Endothelial cell of umbilical vein (primary cell): ENCODE data around the gene PALD1. TPM values are rescaled to one million over a fixed set of nuclear protein-coding genes. Genes with fewer than 3 reads are reported as not detected.

ENCODE experiments used
- BruUV-seq: library from RNA; stranded (reverse); fragments of 400-500 nt; replicated peaks from 2 replicates; lab custom pipeline; 2021; lab: Mats Ljungman, UMichigan
- CTCF ChIA-PET: fragments of 300-600, 350-600 bp; sonication (Branson Sonifier 250); formaldehyde crosslinking; loops from one replicate; lab custom pipeline; 2021; ENCODE audit warnings: antibody characterized with exemption, inconsistent platforms; lab: Charles Lee
- POLR2A ChIA-PET: fragments of 300-600, 350-600 bp; sonication (Branson Sonifier 250); formaldehyde crosslinking; loops from one replicate; lab custom pipeline; 2021; ENCODE audit warnings: antibody characterized with exemption, inconsistent platforms; lab: Charles Lee
- DNase-seq: peaks from one replicate; pipeline ENCODE4 v3.0.0-alpha.2; 2011; ENCODE audit warnings: low read depth, low spot score
- FAIRE-seq: peaks from 2 replicates; lab custom pipeline; 2011; peaks lifted over from hg19 to GRCh38; lab: Jason Lieb, UNC
- H2AFZ ChIP-seq: 2 replicates; pipeline ENCODE4 v1.6.0; 2012; ENCODE audit warnings: low read depth, low read length, control low read depth, inconsistent platforms
- H3K27ac ChIP-seq: 2 replicates; pipeline ENCODE4 v1.5.1; 2011; ENCODE audit warnings: low read depth, mild to moderate bottlenecking, control low read depth, low read length, moderate library complexity; ENCODE audit not compliant: insufficient read depth
- H3K27me3 ChIP-seq, 2 experiments: 2 replicates each; pipeline versions ENCODE4 v1.6.0 to v1.6.1; 2011; ENCODE audit warnings: low read length in 2 of 2, mixed read lengths in 1 of 2; ENCODE audit not compliant: control insufficient read depth in 2 of 2, insufficient read depth in 2 of 2
- H3K36me3 ChIP-seq, 2 experiments: 2 replicates in 1 of 2; 3 replicates in 1 of 2; pipeline ENCODE4 v1.5.1; 2011; ENCODE audit warnings: low read length in 2 of 2, mild to moderate bottlenecking in 1 of 2, moderate library complexity in 1 of 2; ENCODE audit not compliant: control insufficient read depth in 2 of 2, insufficient read depth in 2 of 2; ENCODE audit errors: extremely low read depth in 1 of 2
- H3K4me1 ChIP-seq: 3 replicates; pipeline ENCODE4 v1.5.1; 2011; ENCODE audit warnings: mild to moderate bottlenecking, low read length; ENCODE audit not compliant: control insufficient read depth, insufficient read depth; ENCODE audit errors: extremely low read depth
- H3K4me2 ChIP-seq: 2 replicates; pipeline ENCODE4 v1.6.1; 2011; ENCODE audit warnings: low read length, control low read depth, mixed read lengths; ENCODE audit not compliant: insufficient read depth
- H3K4me3 ChIP-seq, 3 experiments: fragments of 200-600 bp in 1 of 3; sonication (generic), shearing (Covaris generic) in 1 of 3; replicated peaks in 1 of 3; 2 replicates each; pipeline ENCODE4 v1.5.1; 2011 to 2016; ENCODE audit warnings: control low read depth in 3 of 3, low read length in 3 of 3, mild to moderate bottlenecking in 2 of 3, inconsistent platforms in 1 of 3, low read depth in 1 of 3, moderate library complexity in 1 of 3; ENCODE audit not compliant: insufficient read depth in 1 of 3
- H3K79me2 ChIP-seq: 2 replicates; pipeline ENCODE4 v1.6.0; 2012; ENCODE audit warnings: low read length, inconsistent platforms; ENCODE audit not compliant: control insufficient read depth, insufficient read depth
- H3K9ac ChIP-seq: replicated peaks from 2 replicates; pipeline ENCODE3; 2011; ENCODE audit warnings: low read length, control low read depth; ENCODE audit not compliant: insufficient read depth; ENCODE audit errors: extremely low read depth
- H3K9me1 ChIP-seq: replicated peaks from 3 replicates; pipeline ENCODE4 v1.6.0; 2011; ENCODE audit warnings: mild to moderate bottlenecking, low read length; ENCODE audit not compliant: control insufficient read depth, insufficient read depth; ENCODE audit errors: extremely low read depth
- H3K9me3 ChIP-seq: replicated peaks from 2 replicates; pipeline ENCODE4 v1.5.1; 2012; ENCODE audit warnings: low read length, inconsistent platforms; ENCODE audit not compliant: control insufficient read depth, insufficient read depth
- H4K20me1 ChIP-seq: replicated peaks from 2 replicates; pipeline ENCODE3; 2011; ENCODE audit warnings: mild to moderate bottlenecking, low read length; ENCODE audit not compliant: control insufficient read depth, insufficient read depth; ENCODE audit errors: extremely low read depth
- EZH2 ChIP-seq: IDR thresholded peaks from 2 replicates; pipeline ENCODE4 v1.6.1; 2012; ENCODE audit warnings: borderline replicate concordance, low read depth, mild to moderate bottlenecking, moderate library complexity, low read length, inconsistent platforms; ENCODE audit not compliant: severe bottlenecking
- FOS ChIP-seq: IDR thresholded peaks from 2 replicates; pipeline ENCODE4 v1.6.1; 2011; ENCODE audit warnings: mild to moderate bottlenecking, low read length, moderate library complexity, borderline replicate concordance; ENCODE audit not compliant: insufficient read depth
- JUN ChIP-seq: IDR thresholded peaks from 2 replicates; pipeline ENCODE4 v1.6.1; 2011; ENCODE audit warnings: borderline replicate concordance, low read depth; ENCODE audit not compliant: insufficient read length, insufficient read depth
- MYC ChIP-seq: IDR thresholded peaks from one replicate; pipeline ENCODE4 v1.6.1; 2011; ENCODE audit warnings: mild to moderate bottlenecking, low read depth, low read length
- POLR2A ChIP-seq: IDR thresholded peaks from 2 replicates; pipeline ENCODE4 v1.6.1; 2012; ENCODE audit warnings: low read depth, mild to moderate bottlenecking, control low read depth, low read length
- POLR2AphosphoS5 ChIP-seq: IDR thresholded peaks from 2 replicates; pipeline ENCODE4 v1.6.1; 2012; ENCODE audit warnings: low read depth, mild to moderate bottlenecking, control low read depth, low read length, moderate library complexity; ENCODE audit not compliant: insufficient read depth
- dilution Hi-C: fragments of 300-500 bp; cut with MboI; formaldehyde crosslinking; loops from one replicate; pipeline ENCODE4 v1.15.0; 2019; ENCODE audit warnings: low sequenced_read_pairs; ENCODE audit not compliant: extremely low pct_ligation_motif_present
- intact Hi-C: fragments of 100-400 bp; cut with micrococcal nuclease; formaldehyde crosslinking; loops from one replicate; pipeline ENCODE4 v1.10.0; 2022
- polyA plus RNA-seq, 4 experiments: library from polyadenylated mRNA; depleted of rRNA in 3 of 4; stranded (reverse) in 3 of 4; unstranded in 1 of 4; fragments of >200 nt; gene quantifications; 2 replicates each; pipeline versions ENCODE4 v1.2.1 to v1.2.3, GENCODE V29; 2011 to 2012; ENCODE audit warnings: missing spikeins in 1 of 4
- total RNA-seq: library from RNA; stranded (reverse); gene quantifications from 2 replicates; pipeline ENCODE4 v1.2.3, GENCODE V29; 2021
- TF ChIP-seq, protein P1 (sequence below), 2 donors: IDR thresholded peaks; 1 replicate in 1 of 2; 2 replicates in 1 of 2; pipeline ENCODE4 v1.5.1; 2011; ENCODE audit warnings: low read length in 2 of 2, mild to moderate bottlenecking in 2 of 2, moderate library complexity in 2 of 2, control low read depth in 1 of 2, inconsistent platforms in 1 of 2, low read depth in 1 of 2; ENCODE audit not compliant: insufficient read depth in 1 of 2; ENCODE audit errors: extremely low read depth in 1 of 2
- TF ChIP-seq, protein P2 (sequence below): IDR thresholded peaks from 2 replicates; pipeline ENCODE4 v1.6.1; 2011; ENCODE audit not compliant: insufficient read depth, insufficient read length

PALD1 gene
- total and polyA plus RNA-seq, 2 donors (not counting 3 experiments of a cell fraction or from before 2014, with no cell fraction given) = 16.6 to 73.3 TPM

DNA sequence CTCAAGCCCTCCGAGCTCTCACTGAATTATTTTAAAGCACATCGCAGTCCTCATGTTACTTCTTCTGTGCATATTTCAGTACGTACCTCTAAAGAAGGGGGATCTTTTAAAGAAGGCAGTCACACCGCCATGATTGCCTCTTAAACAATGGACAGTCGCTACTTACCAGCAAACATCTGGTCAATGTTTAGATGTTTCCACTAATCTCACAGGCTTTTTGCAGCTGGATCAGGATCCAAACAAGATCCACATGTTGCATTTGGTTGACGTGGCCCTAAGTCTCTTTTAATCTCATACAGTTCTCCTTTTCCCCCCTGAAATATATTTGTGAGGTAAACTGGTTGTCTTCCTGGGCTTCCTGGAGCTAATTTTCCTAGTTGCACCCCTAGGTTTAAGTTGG is 74.0 kb downstream of the PALD1 start:
- no peaks in the 10 kb centered on the region for H3K79me2 ChIP-seq
- DNase-seq (no peak), FAIRE-seq (no peak)
- no peak overlapping the region for H3K27ac ChIP-seq
- no peaks in the 10 kb centered on the region for H3K27me3 ChIP-seq
- no peaks in the 10 kb centered on the region for H4K20me1 ChIP-seq
- no peak overlapping the region for H3K4me3 ChIP-seq
- no peak overlapping the region for H3K9ac ChIP-seq
- H3K9me1 ChIP-seq = no peaks in the 10 kb centered on the region
- H3K9me3 ChIP-seq = no peaks in the 10 kb centered on the region
- H3K4me1 ChIP-seq = no peaks in the 10 kb centered on the region
- ChIA-PET POLR2A (no interaction called here), CTCF (interaction anchor here (1.1 to 2.1 kb wide), 4 partner anchors 91 to 208 kb away, joined by 3 to 8 read pairs (median 4); no protein-coding TSS in a partner anchor)
- TF ChIP-seq JUN (no peak), FOS (no peak), POLR2A (no peak), EZH2 (no peak), POLR2AphosphoS5 (no peak), MYC (no peak)
- TF ChIP-seq, protein P1, sequence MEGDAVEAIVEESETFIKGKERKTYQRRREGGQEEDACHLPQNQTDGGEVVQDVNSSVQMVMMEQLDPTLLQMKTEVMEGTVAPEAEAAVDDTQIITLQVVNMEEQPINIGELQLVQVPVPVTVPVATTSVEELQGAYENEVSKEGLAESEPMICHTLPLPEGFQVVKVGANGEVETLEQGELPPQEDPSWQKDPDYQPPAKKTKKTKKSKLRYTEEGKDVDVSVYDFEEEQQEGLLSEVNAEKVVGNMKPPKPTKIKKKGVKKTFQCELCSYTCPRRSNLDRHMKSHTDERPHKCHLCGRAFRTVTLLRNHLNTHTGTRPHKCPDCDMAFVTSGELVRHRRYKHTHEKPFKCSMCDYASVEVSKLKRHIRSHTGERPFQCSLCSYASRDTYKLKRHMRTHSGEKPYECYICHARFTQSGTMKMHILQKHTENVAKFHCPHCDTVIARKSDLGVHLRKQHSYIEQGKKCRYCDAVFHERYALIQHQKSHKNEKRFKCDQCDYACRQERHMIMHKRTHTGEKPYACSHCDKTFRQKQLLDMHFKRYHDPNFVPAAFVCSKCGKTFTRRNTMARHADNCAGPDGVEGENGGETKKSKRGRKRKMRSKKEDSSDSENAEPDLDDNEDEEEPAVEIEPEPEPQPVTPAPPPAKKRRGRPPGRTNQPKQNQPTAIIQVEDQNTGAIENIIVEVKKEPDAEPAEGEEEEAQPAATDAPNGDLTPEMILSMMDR (IDR thresholded peaks at IDR 0.05; ENCODE audit: extremely low read depth in 1 of 2, insufficient read depth in 1 of 2, low read depth in 1 of 2, low read length in 2 of 2) = no peak
- TF ChIP-seq, protein P2, sequence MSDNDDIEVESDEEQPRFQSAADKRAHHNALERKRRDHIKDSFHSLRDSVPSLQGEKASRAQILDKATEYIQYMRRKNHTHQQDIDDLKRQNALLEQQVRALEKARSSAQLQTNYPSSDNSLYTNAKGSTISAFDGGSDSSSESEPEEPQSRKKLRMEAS = no peak
- H3K36me3 ChIP-seq = peaks cover 0 to 4% of the 10 kb centered on the region in 2 experiments
- BruUV-seq = no TSS peak
- H3K4me2 ChIP-seq = no peak overlapping the region
- H2AFZ ChIP-seq = no peak overlapping the region
- intact Hi-C loops = no loop called here
- dilution Hi-C loops = no loop called here
